Fibroblast of lung (primary cell): ENCODE measurements around the gene WNT5B. TPM values are rescaled to one million over a fixed set of nuclear protein-coding genes. Genes with fewer than 3 reads are reported as not detected.
A peak's percentile ranks its signal among the peaks of the same experiment; 100 is the strongest.

Experiments
- DNase-seq, 2 donors: peaks; one replicate each; pipeline versions ENCODE4 v3.0.0 to v3.0.0-alpha.2; 2010; ENCODE audit warnings: low read depth in 2 of 2
- H2AFZ ChIP-seq: 2 replicates; pipeline ENCODE4 v1.5.1; 2012; ENCODE audit warnings: low read length, control low read depth, inconsistent platforms
- H3K27ac ChIP-seq: 2 replicates; pipeline ENCODE4 v1.5.1; 2011; ENCODE audit warnings: low read length, control low read depth; ENCODE audit not compliant: insufficient read depth
- H3K27me3 ChIP-seq: 2 replicates; pipeline ENCODE4 v1.5.1; 2011; ENCODE audit warnings: mild to moderate bottlenecking, low read length; ENCODE audit not compliant: control insufficient read depth, insufficient read depth
- H3K36me3 ChIP-seq: 2 replicates; pipeline ENCODE4 v1.5.1; 2011; ENCODE audit warnings: low read length; ENCODE audit not compliant: control insufficient read depth, insufficient read depth
- H3K4me1 ChIP-seq: 2 replicates; pipeline ENCODE4 v1.5.1; 2011; ENCODE audit warnings: low read length; ENCODE audit not compliant: control insufficient read depth, insufficient read depth; ENCODE audit errors: extremely low read depth
- H3K4me2 ChIP-seq: 2 replicates; pipeline ENCODE4 v1.5.1; 2011; ENCODE audit warnings: low read length, control low read depth; ENCODE audit not compliant: insufficient read depth; ENCODE audit errors: extremely low read depth
- H3K4me3 ChIP-seq, 4 experiments: fragments of 200-600 bp in 1 of 4; sonication (generic) in 1 of 4; replicated peaks in 1 of 4; 2 replicates each; pipeline ENCODE4 v1.5.1; 2011 to 2016; ENCODE audit warnings: low read length in 4 of 4, low read depth in 3 of 4, mild to moderate bottlenecking in 3 of 4, control low read depth in 2 of 4, inconsistent platforms in 1 of 4, mixed read lengths in 1 of 4; ENCODE audit not compliant: insufficient read depth in 1 of 4; ENCODE audit errors: control extremely low read depth in 1 of 4
- H3K79me2 ChIP-seq: 2 replicates; pipeline ENCODE4 v1.5.1; 2012; ENCODE audit warnings: mild to moderate bottlenecking, low read length, inconsistent platforms; ENCODE audit not compliant: control insufficient read depth, insufficient read depth
- H3K9ac ChIP-seq: 2 replicates; pipeline ENCODE4 v1.5.1; 2011; ENCODE audit warnings: mild to moderate bottlenecking, low read length, control low read depth; ENCODE audit not compliant: insufficient read depth
- H3K9me3 ChIP-seq: 2 replicates; pipeline ENCODE4 v1.5.1; 2012; ENCODE audit warnings: low read depth, low read length; ENCODE audit not compliant: control insufficient read depth, insufficient read depth
- H4K20me1 ChIP-seq: 2 replicates; pipeline ENCODE4 v1.5.1; 2011; ENCODE audit warnings: low read length; ENCODE audit not compliant: control insufficient read depth, insufficient read depth; ENCODE audit errors: extremely low read depth
- CTCF ChIP-seq, 2 donors: IDR thresholded peaks in 1 of 2; conservative IDR thresholded peaks in 1 of 2; 1 replicate in 1 of 2; 2 replicates in 1 of 2; pipeline ENCODE4 v1.5.1; 2011 to 2012; ENCODE audit warnings: low read length in 2 of 2, control low read depth in 1 of 2, inconsistent platforms in 1 of 2, low read depth in 1 of 2, mild to moderate bottlenecking in 1 of 2
- EZH2 ChIP-seq: IDR thresholded peaks from 2 replicates; pipeline ENCODE4 v1.5.1; 2012; ENCODE audit warnings: low read length, control low read depth, mild to moderate bottlenecking; ENCODE audit errors: missing control alignments
- polyA plus RNA-seq, 2 donors: library from polyadenylated mRNA; depleted of rRNA in 1 of 2; stranded (reverse) in 1 of 2; unstranded in 1 of 2; fragments of >200 nt; gene quantifications; 2 replicates each; pipeline ENCODE4 v1.2.1, GENCODE V29; 2011 to 2012; ENCODE audit warnings: missing spikeins in 1 of 2
- total RNA-seq: library from RNA; depleted of rRNA; stranded (reverse); fragments of >200 nt; gene quantifications from 2 replicates; pipeline ENCODE4 v1.2.1, GENCODE V29; 2014

Gene WNT5B
- total and polyA plus RNA-seq, 2 donors (not counting 1 experiment from before 2014, with no cell fraction given), result 46.9 to 105 TPM

GRCh38 chr12:1655225-1655788, 26.3 kb downstream of the WNT5B start:
- no peak for DNase-seq
- H3K36me3 ChIP-seq, result peaks cover 2% of the 10 kb centered on the region
- H3K4me3 ChIP-seq, result no peak overlapping the region
- H3K4me2 ChIP-seq, result no peak overlapping the region
- no peaks in the 10 kb centered on the region for H4K20me1 ChIP-seq
- H3K4me1 ChIP-seq, result no peaks in the 10 kb centered on the region
- no peak overlapping the region for H2AFZ ChIP-seq
- H3K27ac ChIP-seq, result no peak overlapping the region
- TF ChIP-seq CTCF (conservative IDR thresholded peaks at IDR 0.05 in 1 of 2, IDR thresholded peaks at IDR 0.05 in 1 of 2; ENCODE audit: low read depth in 1 of 2, low read length in 2 of 2) (no peak), EZH2 (no peak)
- no peaks in the 10 kb centered on the region for H3K27me3 ChIP-seq
- no peak overlapping the region for H3K9ac ChIP-seq
- H3K79me2 ChIP-seq, result no peaks in the 10 kb centered on the region
- no peaks in the 10 kb centered on the region for H3K9me3 ChIP-seq

- no peak overlapping the region for H3K4me3 ChIP-seq
- no peaks in the 10 kb centered on the region for H3K27me3 ChIP-seq
- H3K79me2 ChIP-seq, result no peaks in the 10 kb centered on the region
- H3K4me2 ChIP-seq, result no peak overlapping the region
- no peak for TF ChIP-seq EZH2
- no peak for TF ChIP-seq CTCF (conservative IDR thresholded peaks at IDR 0.05 in 1 of 2, IDR thresholded peaks at IDR 0.05 in 1 of 2; ENCODE audit: low read depth in 1 of 2, low read length in 2 of 2)
- no peaks in the 10 kb centered on the region for H3K4me1 ChIP-seq
- no peak overlapping the region for H2AFZ ChIP-seq
- H3K9ac ChIP-seq, result no peak overlapping the region
- DNase-seq, result no peak
- H3K27ac ChIP-seq, result no peak overlapping the region
- peaks cover 2% of the 10 kb centered on the region for H3K36me3 ChIP-seq
- no peaks in the 10 kb centered on the region for H4K20me1 ChIP-seq
- no peaks in the 10 kb centered on the region for H3K9me3 ChIP-seq
Observed at GRCh38 chr12:1656902-1657301, 27.9 kb downstream of the WNT5B start.

GRCh38 chr12:1657688-1658087, 28.7 kb downstream of the WNT5B start:
- no peaks in the 10 kb centered on the region for H4K20me1 ChIP-seq
- H3K9me3 ChIP-seq, result no peaks in the 10 kb centered on the region
- DNase-seq, result peak in 1 of 2 donors; percentile 33
- no peaks in the 10 kb centered on the region for H3K27me3 ChIP-seq
- H3K36me3 ChIP-seq, result peaks cover 2% of the 10 kb centered on the region
- no peak overlapping the region for H3K27ac ChIP-seq
- no peak for TF ChIP-seq CTCF (conservative IDR thresholded peaks at IDR 0.05 in 1 of 2, IDR thresholded peaks at IDR 0.05 in 1 of 2; ENCODE audit: low read depth in 1 of 2, low read length in 2 of 2)
- TF ChIP-seq EZH2, result no peak
- no peak overlapping the region for H3K9ac ChIP-seq
- no peaks in the 10 kb centered on the region for H3K4me1 ChIP-seq
- no peaks in the 10 kb centered on the region for H3K79me2 ChIP-seq
- H3K4me3 ChIP-seq, result no peak overlapping the region
- H2AFZ ChIP-seq, result no peak overlapping the region
- no peak overlapping the region for H3K4me2 ChIP-seq
